Ascending aorta (tissue), 2 donors: ENCODE results near the gene THAP7. TPM values are rescaled to one million over a fixed set of nuclear protein-coding genes. Genes with fewer than 3 reads are reported as not detected.
A peak's percentile ranks its signal among the peaks of the same experiment; 100 is the strongest.

Experiments
- DNase-seq, 2 donors: peaks; one replicate each; pipeline ENCODE4 v3.0.0-alpha.2; 2019; ENCODE audit warnings: low spot score in 2 of 2
- H3K27ac ChIP-seq, 2 donors: fragments of 200-600 bp; sonication (generic); one replicate each; pipeline ENCODE4 v1.5.1; 2016 to 2017; ENCODE audit warnings: mild to moderate bottlenecking in 1 of 2
- H3K27me3 ChIP-seq: fragments of 200-600 bp; sonication (generic); one replicate; pipeline ENCODE4 v1.5.1; 2017
- H3K36me3 ChIP-seq, 2 donors: fragments of 200-600 bp; sonication (generic); one replicate each; pipeline ENCODE4 v1.5.1; 2016
- H3K4me1 ChIP-seq, 2 donors: fragments of 200-600 bp; sonication (generic); one replicate each; pipeline ENCODE4 v1.5.1; 2016 to 2017; ENCODE audit warnings: mild to moderate bottlenecking in 1 of 2
- H3K4me3 ChIP-seq, 2 donors: fragments of 200-600 bp; sonication (generic); one replicate each; pipeline ENCODE4 v1.5.1; 2016 to 2017; ENCODE audit warnings: mild to moderate bottlenecking in 1 of 2
- H3K9me3 ChIP-seq, 2 donors: fragments of 200-600 bp; sonication (generic); one replicate each; pipeline ENCODE4 v1.5.1; 2016
- CTCF ChIP-seq, 3 experiments: fragments of 200-600 bp in 2 of 3; fragments of 450-650 bp in 1 of 3; sonication (generic) in 2 of 3; IDR thresholded peaks; one replicate each; pipeline ENCODE4 v1.5.1; 2016 to 2019; ENCODE audit warnings: antibody characterized with exemption in 3 of 3, mild to moderate bottlenecking in 1 of 3, moderate library complexity in 1 of 3
- intact Hi-C: fragments of 100-400 bp; cut with DNase I; formaldehyde crosslinking; loops from one replicate; pipeline ENCODE4 v1.15.1; 2023
- total RNA-seq: library from RNA; depleted of rRNA; stranded (reverse); fragments of >200 nt; gene quantifications from one replicate; pipeline ENCODE4 v1.1.0, GENCODE V29; 2016

Gene THAP7
- total RNA-seq, 1 donor from 2014 or later, result 37.9 TPM

- Histone ChIP-seq H3K9me3 (no peaks in the 10 kb centered on the region), H3K27ac (peak overlapping the region in 1 of 2 donors; percentile 98), H3K4me1 (peaks cover 13 to 30% of the 10 kb centered on the region in 2 donors), H3K4me3 (peak overlapping the region in 1 of 2 donors; percentile 94), H3K27me3 (no peaks in the 10 kb centered on the region), H3K36me3 (peaks cover 19 to 51% of the 10 kb centered on the region in 2 donors)
- no peak for DNase-seq
- intact Hi-C loops, result loop anchor here (10.0 kb wide), 1 partner anchor 85 kb away; the partner anchor contains the start of gene CRKL
- no peak for TF ChIP-seq CTCF (IDR thresholded peaks at IDR 0.05)
Observed at GRCh38 chr22:20999350-21000206, 2.3 kb downstream of the THAP7 start.

GRCh38 chr22:20998411-20999336 lies 3.2 kb downstream of the THAP7 start:
- peaks cover 24 to 59% of the 10 kb centered on the region in 2 donors for H3K36me3 ChIP-seq
- no peak for TF ChIP-seq CTCF (IDR thresholded peaks at IDR 0.05)
- intact Hi-C loops, result no loop called here
- H3K27ac ChIP-seq, result no peak overlapping the region
- H3K4me3 ChIP-seq, result no peak overlapping the region
- DNase-seq, result no peak
- H3K4me1 ChIP-seq, result peaks cover 12 to 27% of the 10 kb centered on the region in 2 donors
- no peaks in the 10 kb centered on the region for H3K27me3 ChIP-seq
- no peaks in the 10 kb centered on the region for H3K9me3 ChIP-seq

- Histone ChIP-seq H3K27me3 (no peaks in the 10 kb centered on the region), H3K4me3 (no peak overlapping the region), H3K4me1 (peaks cover 5 to 18% of the 10 kb centered on the region in 2 donors), H3K27ac (no peak overlapping the region), H3K36me3 (peaks cover 34 to 68% of the 10 kb centered on the region in 2 donors), H3K9me3 (no peaks in the 10 kb centered on the region)
- intact Hi-C loops, result no loop called here
- TF ChIP-seq CTCF (IDR thresholded peaks at IDR 0.05), result no peak
- DNase-seq, result no peak
Observed at GRCh38 chr22:20997536-20998257, 4.2 kb downstream of the THAP7 start.

GRCh38 chr22:20996598-20997535 lies 5.1 kb downstream of the THAP7 start:
- DNase-seq, result no peak

More at GRCh38 chr22:20996598-20997535, 5.1 kb downstream of the THAP7 start:
- no peak overlapping the region for H3K27ac ChIP-seq
- H3K36me3 ChIP-seq, result peaks cover 42 to 77% of the 10 kb centered on the region in 2 donors
- no peak overlapping the region for H3K4me3 ChIP-seq
- H3K9me3 ChIP-seq, result no peaks in the 10 kb centered on the region
- peaks cover 5 to 17% of the 10 kb centered on the region in 2 donors for H3K4me1 ChIP-seq
- intact Hi-C loops, result no loop called here
- no peaks in the 10 kb centered on the region for H3K27me3 ChIP-seq
- TF ChIP-seq CTCF (IDR thresholded peaks at IDR 0.05), result no peak
